Daoy (cell line): ENCODE results near the gene ATP11A. TPM values are rescaled to one million over a fixed set of nuclear protein-coding genes. Genes with fewer than 3 reads are reported as not detected.
"Not testable (repeated sequence)": the region's sequence is repeated elsewhere in the genome, so short reads cannot be mapped to it uniquely, and the experiment has no call there.

Experiments
- DNase-seq: peaks from one replicate; pipeline ENCODE4 v3.0.0-alpha.2; 2015; ENCODE audit warnings: low read depth
- total RNA-seq: library from RNA; depleted of rRNA; stranded (reverse); fragments of >200 nt; shearing (Covaris generic); gene quantifications from 2 replicates; pipeline ENCODE4 v1.2.3, GENCODE V29; 2014

ATP11A gene
- total RNA-seq, 1 experiment from 2014 or later, result 2.0 TPM

DNA sequence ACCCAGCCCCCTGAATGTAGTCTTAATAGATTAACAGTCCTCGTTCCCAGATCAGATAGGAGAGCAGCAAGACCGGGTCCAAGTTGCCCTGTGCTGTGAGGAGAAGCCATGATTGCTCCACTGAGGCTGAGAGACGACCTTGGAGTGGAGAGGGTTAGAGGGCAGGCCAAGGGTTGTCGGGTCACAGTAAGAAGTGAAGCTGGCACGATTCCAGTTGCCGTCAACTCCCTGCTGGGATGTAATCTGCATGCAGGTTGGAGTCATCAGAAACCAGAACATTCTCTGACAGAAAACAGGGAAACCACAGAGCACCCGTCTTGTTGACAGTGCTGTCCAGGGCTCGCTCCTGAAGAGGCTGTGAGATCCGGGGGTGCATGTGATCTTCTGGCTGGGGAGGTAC, 19.0 kb upstream of the ATP11A start:
- DNase-seq, result no peak

DNA sequence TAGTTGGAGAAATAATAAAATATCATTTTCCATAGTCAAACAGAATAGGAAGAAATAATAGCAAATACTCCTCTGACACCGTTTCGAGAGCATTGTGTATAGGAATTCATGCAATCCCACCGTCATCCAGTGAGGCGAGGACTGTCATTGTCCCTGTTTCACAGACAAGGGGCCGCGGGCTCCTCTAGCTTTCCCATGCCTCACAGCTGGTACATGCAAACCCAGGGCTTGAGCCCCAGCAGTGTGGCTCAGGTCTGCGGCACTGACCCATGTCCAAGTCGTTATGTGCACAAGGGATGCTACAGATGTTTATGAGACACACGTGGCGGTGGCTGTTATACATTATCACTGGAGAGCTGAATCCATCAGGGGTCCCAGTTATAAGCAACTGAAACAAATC, 18.5 kb upstream of the ATP11A start:
- DNase-seq, result no peak

DNA sequence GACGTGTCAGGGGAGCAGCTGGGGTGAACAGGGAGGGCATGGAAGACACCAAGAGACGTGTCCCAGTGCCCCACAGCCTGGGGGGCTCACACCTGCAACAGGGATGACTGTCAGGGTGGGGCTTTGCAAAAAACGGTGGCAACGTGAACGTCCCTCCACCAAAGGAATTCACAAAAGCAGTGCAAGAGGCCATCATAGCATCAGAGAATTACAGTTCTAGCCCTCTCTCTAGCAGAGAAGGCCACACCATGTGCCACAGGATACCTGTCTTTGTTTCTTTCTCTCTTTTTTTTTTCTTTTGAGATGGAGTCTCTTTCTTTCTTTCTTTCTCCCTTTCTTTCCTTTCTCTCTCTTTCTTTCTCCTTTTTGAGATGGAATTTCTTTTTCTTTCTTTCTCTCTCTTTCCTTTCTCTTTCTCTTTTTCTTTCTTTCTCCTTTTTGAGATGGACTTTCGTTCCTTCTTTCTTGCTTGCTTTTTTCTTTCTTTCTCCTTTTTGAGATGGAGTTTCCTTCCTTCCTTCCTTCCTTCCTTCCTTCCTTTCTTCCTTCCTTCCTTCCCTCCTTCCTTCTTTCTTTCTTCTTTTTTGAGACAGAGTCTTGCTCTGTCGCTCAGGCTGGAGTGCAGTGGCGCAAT, 17.1 kb upstream of the ATP11A start:
- no peak for DNase-seq

DNA sequence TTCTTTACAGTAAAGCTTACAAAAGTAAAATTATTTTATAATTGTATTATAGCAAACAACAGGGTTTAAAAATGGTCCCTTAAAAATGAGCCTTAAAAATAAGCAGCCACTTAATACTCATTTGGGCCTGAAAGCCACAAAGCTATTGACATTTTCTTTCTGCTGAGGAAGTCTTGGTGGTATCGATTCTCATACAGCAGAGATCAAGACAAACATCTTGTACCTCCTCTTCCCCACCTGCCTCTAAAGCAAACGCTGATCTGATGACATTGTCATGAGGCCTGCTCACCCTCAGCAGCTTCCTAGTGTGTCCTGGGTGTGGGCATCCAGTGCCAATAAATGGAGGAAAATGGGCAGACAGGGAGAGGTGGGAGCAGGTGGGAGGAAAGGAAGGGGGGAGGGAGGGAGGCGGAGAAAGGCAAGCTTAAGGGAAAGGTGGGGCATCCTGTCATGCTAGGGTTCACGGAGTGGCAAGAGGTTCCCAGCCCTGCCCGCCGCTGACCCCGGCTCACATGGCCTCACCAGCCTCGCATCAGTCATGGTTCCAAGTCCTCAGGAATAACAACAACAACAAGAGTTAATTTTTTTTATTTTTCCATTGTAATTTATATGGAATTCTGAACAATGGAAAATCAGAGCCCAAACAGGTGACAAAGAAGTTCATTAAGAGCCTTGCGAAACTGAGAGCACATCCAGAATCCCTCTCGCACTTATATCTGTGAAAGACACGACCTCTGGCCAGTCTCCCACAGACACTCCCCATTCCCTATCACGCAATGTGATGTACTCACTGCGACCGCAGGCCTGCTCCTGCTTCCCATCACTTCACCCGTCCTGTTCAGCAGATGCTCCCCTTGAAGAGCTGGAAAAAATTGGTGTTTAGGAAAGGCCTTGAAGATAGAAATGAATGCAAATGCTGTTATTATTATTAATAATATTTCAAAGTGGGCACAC, 15.1 kb upstream of the ATP11A start:
- DNase-seq, result no peak

DNA sequence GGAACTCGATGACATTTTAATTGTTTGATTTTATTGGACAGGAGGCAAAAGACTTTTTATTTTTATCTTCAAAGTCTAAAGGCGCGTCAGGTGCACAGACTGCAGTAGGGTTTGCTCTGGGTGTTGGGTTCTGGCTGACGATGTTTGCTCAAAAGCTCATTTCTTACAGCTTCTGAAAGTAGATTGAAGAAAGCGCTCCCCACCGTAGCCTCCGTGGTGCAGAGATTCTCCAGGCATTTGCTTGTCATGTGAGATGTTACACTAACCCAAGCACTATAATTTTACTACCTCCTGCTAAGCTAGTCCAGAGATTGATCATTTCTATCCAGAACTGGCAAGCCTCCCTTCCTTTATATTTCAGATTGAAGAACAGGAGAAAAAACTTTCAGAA, 14.5 kb upstream of the ATP11A start:
- DNase-seq, result no peak

DNA sequence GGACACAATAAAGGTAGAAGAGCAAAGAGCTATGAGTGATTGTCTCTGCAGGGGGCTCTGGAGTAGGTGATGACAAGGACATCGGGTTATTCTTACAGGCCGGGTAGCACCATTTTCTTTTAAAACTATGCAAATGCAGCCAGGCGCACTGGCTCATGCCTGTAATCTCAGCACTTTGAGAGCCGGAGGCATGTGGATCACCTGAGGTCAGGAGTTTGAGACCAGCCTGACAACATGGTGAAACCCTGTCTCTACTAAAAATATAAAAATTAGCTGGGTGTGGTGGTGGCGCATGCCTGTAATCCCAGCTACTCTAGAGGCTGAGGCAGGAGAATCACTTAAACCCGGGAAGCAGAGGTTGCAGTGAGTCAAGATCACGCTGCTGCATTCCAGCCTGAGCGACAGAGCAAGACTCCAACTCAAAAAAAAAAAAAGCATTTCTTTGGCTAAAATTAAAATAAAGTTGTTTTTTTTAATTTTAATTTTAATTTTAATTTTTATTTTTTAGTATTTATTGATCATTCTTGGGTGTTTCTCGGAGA, 12.3 kb upstream of the ATP11A start:
- DNase-seq, result not testable (repeated sequence)

DNA sequence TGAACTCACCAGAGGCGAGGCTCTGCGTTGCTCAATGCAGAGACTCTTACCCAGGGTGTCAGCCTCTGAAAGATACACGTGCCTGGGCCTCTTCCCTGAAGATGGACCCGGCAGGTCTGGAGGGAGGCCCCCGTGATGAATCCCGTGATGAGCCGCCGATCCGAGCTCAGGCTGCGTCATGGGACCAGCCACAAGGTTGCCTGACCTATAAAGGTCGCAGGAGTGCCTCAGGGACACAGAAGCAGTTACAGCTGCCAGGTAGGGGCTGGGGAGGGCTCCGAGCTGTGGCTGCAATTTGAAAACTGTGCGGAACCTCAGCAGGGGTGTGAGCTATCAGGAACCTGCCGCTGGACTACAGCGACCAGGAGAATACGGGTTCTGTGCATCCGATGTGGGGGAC, 10.5 kb upstream of the ATP11A start:
- no peak for DNase-seq

DNA sequence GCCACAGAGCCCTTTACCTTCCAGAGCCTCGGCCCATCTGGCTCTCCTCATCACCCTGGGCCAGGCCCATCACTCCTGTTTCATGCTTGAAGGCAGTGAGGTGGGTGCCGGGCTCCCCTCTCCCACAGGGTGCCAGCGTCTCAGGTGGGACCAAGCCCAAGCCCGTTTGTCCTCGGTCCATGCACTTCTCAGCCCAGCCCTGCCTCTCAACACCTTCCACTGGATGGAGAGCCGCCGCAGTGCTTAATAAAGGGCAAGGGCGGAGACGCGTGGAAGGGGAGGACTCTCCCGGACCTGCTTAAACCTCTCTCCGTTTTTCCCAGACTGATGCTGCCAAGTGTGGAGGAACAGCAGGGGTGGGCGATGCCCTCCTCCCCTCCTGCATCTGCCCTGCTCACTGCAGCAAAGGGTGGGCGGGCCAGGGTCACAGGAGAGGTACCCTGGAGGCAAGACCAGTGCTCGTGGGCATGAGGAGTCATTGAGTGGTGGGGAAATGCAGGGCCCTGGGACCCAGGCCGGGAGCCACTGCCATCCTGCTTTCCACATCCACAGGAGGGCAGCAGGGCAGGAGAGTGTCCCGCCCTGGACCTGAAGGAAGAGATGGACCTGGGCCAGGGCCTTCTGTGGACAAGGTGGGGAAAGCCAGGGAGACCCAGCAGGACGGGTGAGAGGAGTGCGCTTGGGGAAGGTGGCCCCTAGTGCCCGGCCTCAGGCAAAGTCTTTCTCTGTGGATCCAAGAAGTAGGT, 9.7 kb upstream of the ATP11A start:
- DNase-seq, result no peak

DNA sequence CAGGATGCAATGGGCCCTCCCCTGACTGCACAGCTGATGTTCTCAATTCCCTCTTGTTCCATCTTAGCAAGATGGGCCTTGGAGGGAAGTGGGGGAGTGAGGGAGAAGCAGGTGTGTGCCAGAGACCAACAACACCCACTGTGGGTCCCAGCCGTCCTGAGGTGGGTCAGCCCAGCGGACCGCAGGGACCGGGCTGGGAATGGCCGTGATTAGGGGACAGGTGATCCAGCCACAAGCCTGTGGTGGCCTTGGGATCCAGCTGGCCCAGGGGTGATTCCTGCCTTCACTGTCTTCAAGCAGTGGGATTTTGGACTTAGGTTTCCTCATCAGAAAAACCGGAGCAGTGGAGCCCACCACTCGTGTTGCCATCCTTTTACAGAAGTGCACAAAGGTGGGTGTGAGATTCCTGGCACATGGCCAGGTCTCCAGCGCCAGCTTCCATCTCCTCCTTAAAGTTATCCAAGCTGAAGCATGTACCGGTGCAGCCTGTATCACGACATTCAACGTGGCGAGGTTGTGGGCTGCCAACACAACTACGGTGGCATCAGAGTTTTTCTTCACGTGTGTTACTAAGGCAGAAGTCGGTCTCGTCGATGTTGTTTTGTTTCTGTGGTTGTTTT, 9.0 kb upstream of the ATP11A start:
- DNase-seq, result no peak

DNA sequence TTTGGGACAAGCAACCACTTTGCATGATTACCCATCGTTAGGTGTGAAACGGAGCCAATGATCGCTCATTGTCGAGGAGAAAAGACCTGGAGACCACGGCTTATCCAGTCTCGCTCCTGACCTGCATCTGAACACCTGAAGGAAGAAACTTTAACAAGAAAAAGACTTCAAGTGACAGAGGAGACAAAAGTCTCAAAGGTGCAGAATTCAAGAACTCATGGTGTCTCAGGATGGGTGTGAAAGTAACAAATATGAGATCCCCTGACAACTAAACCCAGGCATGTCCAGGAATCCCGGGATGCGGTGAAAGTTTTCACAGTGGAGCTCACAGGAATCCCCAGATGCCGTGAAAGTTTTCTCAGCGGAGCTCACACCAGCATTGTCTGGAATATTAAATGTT, 6.3 kb upstream of the ATP11A start:
- no peak for DNase-seq

DNA sequence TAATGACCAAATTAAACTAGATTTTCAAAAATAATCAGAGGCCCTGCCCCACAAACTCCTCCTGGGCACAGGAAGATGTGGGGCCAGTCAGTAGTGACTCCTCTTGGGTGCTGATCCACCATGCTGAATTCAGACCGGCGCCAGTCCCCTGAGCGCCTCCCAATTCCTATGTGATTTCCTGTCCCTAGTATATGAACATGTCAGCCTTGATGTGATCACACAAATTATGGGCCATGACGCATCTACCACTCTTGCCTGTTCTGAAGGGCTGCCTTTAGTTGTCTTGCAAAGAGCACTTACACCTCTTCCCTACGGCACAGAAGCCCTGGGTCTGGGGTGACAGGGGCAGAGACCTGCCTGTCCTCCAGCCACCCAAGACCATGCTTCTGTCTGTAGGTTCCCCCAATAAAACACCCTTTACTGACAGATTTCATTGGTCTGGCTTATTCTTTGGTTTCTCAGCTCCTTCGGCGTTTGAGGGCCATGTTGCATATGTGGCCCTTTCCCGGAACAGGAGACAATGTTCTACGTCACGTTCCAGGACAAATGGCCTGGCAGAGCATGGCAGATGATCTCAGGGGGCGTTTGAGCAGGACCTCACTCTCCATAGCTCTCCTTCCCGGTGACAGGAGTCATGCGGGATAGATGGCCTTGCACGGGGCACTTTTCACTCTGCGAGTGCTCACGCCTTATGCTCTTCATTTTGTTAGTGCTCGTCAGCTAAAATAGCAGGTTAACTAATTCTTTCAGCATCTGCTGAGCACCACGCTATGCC, 5.6 kb upstream of the ATP11A start:
- no peak for DNase-seq

DNA sequence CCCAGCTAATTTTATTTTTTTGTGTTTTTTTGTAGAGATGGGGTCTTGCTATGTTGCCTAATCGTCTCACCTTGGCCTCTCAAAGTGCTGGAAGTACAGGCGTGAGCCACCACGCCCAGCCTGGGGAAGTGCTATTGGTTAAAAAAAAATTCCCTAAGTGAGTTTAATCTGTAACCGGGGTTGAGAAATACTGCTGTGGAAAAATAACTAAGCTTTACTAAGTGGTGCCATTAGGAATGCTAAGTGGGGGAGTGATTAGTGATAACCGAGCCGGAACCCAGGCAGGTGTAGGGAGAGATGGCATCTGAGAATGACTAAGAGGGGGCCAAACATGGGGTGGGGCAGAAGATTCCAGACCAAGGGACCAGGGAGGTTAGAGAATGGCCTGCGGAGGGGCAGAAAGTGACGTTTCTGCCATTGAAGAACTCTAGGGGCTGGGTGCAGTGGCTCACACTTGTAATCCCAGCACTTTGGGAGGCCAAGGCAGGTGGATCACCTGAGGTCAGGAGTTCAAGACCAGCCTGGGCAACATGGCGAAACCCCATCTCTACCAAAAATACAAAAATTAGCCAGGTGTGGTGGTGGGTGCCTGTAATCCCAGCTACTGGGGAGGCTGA, 4.5 kb upstream of the ATP11A start:
- not testable (repeated sequence) for DNase-seq

DNA sequence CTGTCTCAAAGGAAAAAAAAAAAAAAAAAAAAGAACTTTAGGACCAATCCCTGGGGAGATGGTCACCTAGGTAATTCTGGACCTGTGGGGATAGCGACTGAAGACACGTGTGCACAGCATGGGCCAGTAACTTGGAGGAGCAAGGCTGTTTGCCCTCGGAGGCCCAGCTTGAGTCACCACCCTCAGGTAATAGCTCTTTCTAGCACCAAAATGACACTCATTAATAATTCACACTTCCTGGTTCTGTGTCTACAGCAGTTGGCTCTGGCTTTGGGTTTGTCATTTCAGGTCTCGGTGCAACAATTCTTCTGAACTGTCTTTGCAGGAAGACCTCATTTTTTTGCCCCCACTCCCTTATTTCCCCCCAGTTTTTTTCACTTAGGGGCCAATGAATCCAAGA, 3.9 kb upstream of the ATP11A start:
- no peak for DNase-seq

DNA sequence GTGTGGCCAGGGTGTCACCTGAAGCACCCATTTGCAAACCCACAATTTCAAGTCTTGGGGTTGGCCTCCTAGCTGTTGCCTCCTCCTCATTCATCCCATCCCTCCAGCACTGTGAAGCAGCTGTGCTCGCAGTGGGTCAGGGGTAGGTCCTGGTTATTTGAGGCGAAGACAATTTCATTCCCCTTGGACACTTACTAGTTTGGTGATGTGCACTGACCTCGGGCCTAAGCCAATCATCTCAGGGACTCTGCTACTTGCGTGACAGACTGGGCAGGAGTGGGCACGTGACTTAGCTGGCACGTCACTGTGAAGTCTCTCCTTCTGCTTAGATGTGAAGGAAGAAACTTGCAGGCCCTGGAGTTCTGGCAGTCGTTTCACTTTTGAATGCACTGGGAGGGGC, 3.5 kb upstream of the ATP11A start:
- no peak for DNase-seq

DNA sequence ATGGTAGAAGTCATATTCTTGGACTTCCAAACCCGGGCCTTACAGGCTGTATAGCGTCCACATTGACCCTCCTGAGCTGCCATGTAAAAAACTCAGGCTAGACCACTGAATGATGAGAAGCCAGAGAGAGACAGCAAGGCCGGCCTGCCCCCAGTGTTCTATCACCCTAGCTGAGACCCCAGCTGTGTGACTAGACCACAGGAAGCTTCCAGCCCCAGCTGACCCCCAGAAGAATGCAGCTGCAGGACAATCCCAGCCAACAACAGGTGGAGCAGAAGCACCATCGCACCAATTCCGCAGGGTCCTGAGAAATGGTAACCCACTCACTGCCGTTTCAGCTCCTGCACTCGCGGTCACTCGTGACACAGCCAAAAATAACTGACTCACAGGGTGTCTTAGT, 2.9 kb upstream of the ATP11A start:
- no peak for DNase-seq

DNA sequence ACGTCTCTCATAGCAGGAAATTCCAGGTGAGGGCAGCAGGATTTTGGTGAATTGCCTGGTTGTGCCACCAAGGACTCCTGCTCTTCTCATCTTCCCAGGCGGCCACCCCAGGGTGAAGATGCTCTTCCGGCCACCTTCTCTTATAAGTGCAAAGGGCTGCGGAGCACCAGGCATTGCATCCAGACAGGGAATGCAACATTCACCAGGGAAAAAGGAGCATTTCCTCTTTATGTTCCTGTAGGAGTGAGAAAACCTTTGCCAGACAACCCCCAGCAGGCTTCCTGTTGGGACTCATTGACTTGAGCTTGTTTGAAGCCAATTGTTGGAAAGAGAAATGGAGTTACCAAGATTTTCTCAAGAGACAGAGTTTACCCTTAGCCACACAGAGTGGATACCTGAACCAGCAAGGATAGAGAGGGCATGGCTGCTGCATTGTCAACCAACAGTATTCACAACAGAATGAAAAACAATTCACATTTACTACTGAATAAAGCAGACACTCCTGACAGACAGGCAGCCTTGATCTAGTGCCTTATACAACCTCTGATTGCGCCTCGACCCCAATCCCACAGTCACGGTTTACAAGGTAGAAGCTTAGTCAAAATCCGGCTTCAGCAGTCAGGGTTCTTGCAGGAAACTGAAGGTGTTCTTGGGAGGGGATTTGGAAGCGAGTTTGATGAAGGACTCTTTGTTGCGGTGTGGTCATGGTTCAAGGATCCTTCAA, 1.8 kb upstream of the ATP11A start:
- no peak for DNase-seq

DNA sequence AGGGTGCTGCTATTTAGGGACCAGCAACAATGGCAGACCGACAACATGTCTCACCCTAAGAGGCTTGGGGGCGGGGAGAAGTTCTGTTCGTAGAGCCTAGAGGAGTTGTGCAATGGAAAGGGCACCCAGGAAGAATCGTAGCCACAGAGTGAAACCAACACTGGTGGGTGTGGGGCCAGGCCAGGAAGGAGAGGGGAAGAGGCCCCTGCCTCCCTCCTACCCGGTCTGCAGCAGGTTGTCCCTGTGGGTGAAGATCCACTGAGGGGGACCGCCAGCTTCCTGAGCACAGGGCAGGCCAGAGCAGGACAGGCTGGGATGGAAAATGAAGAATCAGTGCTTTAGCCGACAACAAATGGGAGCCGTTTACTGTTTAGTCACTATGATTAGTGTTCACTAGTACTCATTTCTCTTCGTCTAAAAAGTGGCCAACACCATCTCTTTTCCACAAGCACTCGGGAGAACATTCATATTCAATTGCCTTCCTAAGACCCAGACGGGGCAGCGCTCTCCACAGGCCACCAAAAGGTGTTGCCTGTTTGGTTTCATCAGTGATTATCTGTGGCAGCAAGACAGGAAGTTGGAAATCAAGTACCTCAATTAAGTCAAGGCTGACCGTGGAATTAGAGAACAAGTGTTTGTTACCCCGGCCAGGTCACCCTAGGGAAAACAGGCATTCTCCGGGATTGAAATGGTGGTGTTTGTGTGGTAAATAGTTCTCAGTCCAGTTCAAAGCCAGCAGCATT, 1.1 kb upstream of the ATP11A start:
- DNase-seq, result no peak

DNA sequence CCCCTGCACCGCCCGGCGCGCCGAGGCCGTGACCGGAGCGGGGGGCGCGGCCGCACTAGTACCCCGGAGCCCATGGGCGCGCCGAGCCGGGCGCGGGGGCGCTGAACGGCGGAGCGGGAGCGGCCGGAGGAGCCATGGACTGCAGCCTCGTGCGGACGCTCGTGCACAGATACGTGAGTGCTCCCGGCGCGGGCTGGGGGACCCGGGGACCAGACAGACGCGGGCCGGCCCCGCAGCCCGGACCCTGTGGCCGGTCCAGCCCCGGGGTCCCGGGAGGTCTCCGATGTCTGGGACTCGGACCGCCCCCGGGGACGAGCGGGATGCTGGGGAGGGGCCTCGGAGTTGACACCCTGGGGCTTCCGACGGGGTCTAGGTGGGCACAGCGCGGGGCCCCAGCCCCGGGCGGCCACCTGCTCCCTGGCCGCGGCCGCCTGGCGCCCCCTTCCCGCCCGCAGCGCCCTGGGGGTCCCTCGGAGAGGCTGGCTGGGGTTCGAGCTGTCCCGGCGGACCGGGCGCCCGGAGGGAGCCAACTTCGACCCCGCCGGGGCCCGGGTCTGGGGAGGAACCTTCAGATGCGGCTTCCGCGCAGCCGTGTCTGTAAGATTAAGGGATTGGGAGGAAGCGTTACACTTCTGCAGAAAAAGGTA, 568 bp downstream of the ATP11A start:
- DNase-seq, result no peak

DNA sequence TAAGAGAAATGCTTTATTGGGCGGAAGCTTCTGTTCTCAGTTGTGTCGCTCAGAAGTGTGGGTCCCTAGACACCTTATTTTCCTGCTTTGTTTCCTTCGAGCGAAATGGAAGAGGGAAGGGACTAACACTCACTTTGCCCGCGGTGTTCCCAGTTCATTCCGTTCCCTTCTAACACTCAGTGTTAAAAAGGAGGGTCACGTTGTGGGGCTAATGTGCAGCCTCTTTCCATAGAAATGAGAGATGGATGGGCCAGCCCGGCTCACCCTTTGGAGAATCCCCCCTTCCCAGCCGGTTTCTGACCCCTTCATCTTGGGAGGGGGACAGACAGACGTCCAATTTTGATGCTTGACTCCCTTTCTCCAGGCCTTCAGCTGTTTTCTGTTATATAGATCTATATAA, 2.3 kb downstream of the ATP11A start:
- DNase-seq, result no peak
